ENCODE data around the gene CPTP. TPM values are rescaled to one million over a fixed set of nuclear protein-coding genes. Genes with fewer than 3 reads are reported as not detected.

The CPTP gene
- total RNA-seq, 1 donor, result 17.7 TPM

- H3K4me3 ChIP-seq (ENCODE audit: low read depth, low read length), result peak overlapping the region; percentile 37
- DNase-seq (ENCODE audit: low read depth), result no peak
- no peak for TF ChIP-seq CTCF (IDR thresholded peaks at IDR 0.05; ENCODE audit: insufficient read depth, low read length)
Observed at GRCh38 chr1:1346501-1346890, 21.9 kb downstream of the CPTP start.

GRCh38 chr1:1347026-1347595, 22.5 kb downstream of the CPTP start:
- DNase-seq (ENCODE audit: low read depth), result no peak
- H3K4me3 ChIP-seq (ENCODE audit: low read depth, low read length), result peak overlapping the region; percentile 80
- TF ChIP-seq CTCF (IDR thresholded peaks at IDR 0.05; ENCODE audit: insufficient read depth, low read length), result no peak

GRCh38 chr1:1347663-1348419, 23.2 kb downstream of the CPTP start:
- no peak for TF ChIP-seq CTCF (IDR thresholded peaks at IDR 0.05; ENCODE audit: insufficient read depth, low read length)

GRCh38 chr1:1348420-1349255, 24.0 kb downstream of the CPTP start:
- DNase-seq (ENCODE audit: low read depth), result peak; percentile 43

More at GRCh38 chr1:1347663-1348419, 23.2 kb downstream of the CPTP start:
- no peak for DNase-seq (ENCODE audit: low read depth)
- peak overlapping the region; percentile 80 for H3K4me3 ChIP-seq (ENCODE audit: low read depth, low read length)

GRCh38 chr1:1349256-1350012, 24.8 kb downstream of the CPTP start, which contains the start of gene DVL1:
Gene DVL1, minus strand, starts transcription at chr1:1349418. Its CDS starts 353 bp downstream, at chr1:1349065.
- peak; percentile 57 for TF ChIP-seq CTCF (IDR thresholded peaks at IDR 0.05; ENCODE audit: insufficient read depth, low read length)
- DNase-seq (ENCODE audit: low read depth), result peak; percentile 72
- peak within 1 kb of the TSS; percentile 80 for H3K4me3 ChIP-seq (ENCODE audit: low read depth, low read length)

More at GRCh38 chr1:1348420-1349255, 24.0 kb downstream of the CPTP start:
- TF ChIP-seq CTCF (IDR thresholded peaks at IDR 0.05; ENCODE audit: insufficient read depth, low read length), result no peak
- peak overlapping the region; percentile 80 for H3K4me3 ChIP-seq (ENCODE audit: low read depth, low read length)
